Gastrocnemius medialis (tissue), 4 donors: ENCODE results near the gene GRIK5. TPM values are rescaled to one million over a fixed set of nuclear protein-coding genes. Genes with fewer than 3 reads are reported as not detected.

Source experiments
- ATAC-seq, 2 donors: fragments of 150-250 bp; one replicate each; pipeline ENCODE4 v1.9.1; 2016
- DNase-seq, 2 donors: peaks; one replicate each; pipeline ENCODE4 v3.0.0-alpha.2; 2019
- H3K27ac ChIP-seq, 4 donors: fragments of 200-600 bp; sonication (generic); 1 replicate in 1 of 4; 2 replicates in 3 of 4; pipeline ENCODE4 v1.5.1; 2016 to 2018; ENCODE audit warnings: mild to moderate bottlenecking in 2 of 4, moderate library complexity in 1 of 4
- H3K27me3 ChIP-seq, 3 donors: fragments of 200-600 bp; sonication (generic) in 2 of 3; 1 replicate in 1 of 3; 2 replicates in 2 of 3; pipeline versions ENCODE4 v1.5.1 to v1.6.0; 2016 to 2019; ENCODE audit warnings: mild to moderate bottlenecking in 1 of 3, moderate library complexity in 1 of 3
- H3K36me3 ChIP-seq, 2 donors: fragments of 200-600 bp; sonication (generic) in 1 of 2; one replicate each; pipeline ENCODE4 v1.5.1; 2017 to 2018
- H3K4me1 ChIP-seq, 2 donors: fragments of 200-600 bp; sonication (generic) in 1 of 2; one replicate each; pipeline ENCODE4 v1.5.1; 2016 to 2017; ENCODE audit warnings: mild to moderate bottlenecking in 2 of 2
- H3K4me3 ChIP-seq, 4 donors: fragments of 200-600 bp; sonication (generic) in 3 of 4; 1 replicate in 1 of 4; 2 replicates in 3 of 4; pipeline ENCODE4 v1.5.1; 2016 to 2019; ENCODE audit warnings: mild to moderate bottlenecking in 2 of 4
- H3K9me3 ChIP-seq, 3 donors: fragments of 200-600 bp; sonication (generic) in 2 of 3; 1 replicate in 1 of 3; 2 replicates in 2 of 3; pipeline ENCODE4 v1.5.1; 2016 to 2019
- CTCF ChIP-seq, 5 experiments: fragments of 450-650 bp in 3 of 5; fragments of 200-600 bp in 2 of 5; sonication (generic) in 2 of 5; IDR thresholded peaks in 4 of 5; conservative IDR thresholded peaks in 1 of 5; 1 replicate in 4 of 5; 2 replicates in 1 of 5; pipeline ENCODE4 v1.5.1; 2016 to 2019; ENCODE audit warnings: antibody characterized with exemption in 5 of 5, mild to moderate bottlenecking in 3 of 5, moderate library complexity in 3 of 5
- POLR2A ChIP-seq, 2 donors: fragments of 450-650 bp; IDR thresholded peaks; one replicate each; pipeline ENCODE4 v1.6.1; 2017; ENCODE audit warnings: antibody characterized with exemption in 2 of 2, mild to moderate bottlenecking in 2 of 2, moderate library complexity in 2 of 2
- in situ Hi-C, 4 donors: fragments of 200-750 bp; cut with MboI; loops; one replicate each; pipeline versions ENCODE4 v1.15.0 to v1.8.0; 2017; ENCODE audit warnings: low sequenced_read_pairs in 4 of 4
- intact Hi-C: fragments of 100-400 bp; cut with DNase I; formaldehyde crosslinking; loops from one replicate; pipeline ENCODE4 v1.15.1; 2023; ENCODE audit warnings: low total_unique reads
- total RNA-seq, 4 donors: library from RNA; depleted of rRNA; stranded (reverse); fragments of >200 nt; gene quantifications; one replicate each; pipeline versions ENCODE4 v1.1.0 to v1.2.3, GENCODE V29; 2016

The GRIK5 gene
- total RNA-seq, 4 donors from 2014 or later: 0.20 to 1.0 (median 0.62) TPM; not detected in 1

- ATAC-seq (no peak), DNase-seq (no peak)
- peaks cover 0 to 1% (median 0%) of the 10 kb centered on the region in 3 donors for H3K27me3 ChIP-seq
- in situ Hi-C loops: no loop called here
- no peaks in the 10 kb centered on the region for H3K4me1 ChIP-seq
- H3K36me3 ChIP-seq: no peaks in the 10 kb centered on the region
- H3K27ac ChIP-seq: no peak overlapping the region
- TF ChIP-seq POLR2A (IDR thresholded peaks at IDR 0.05) (no peak), CTCF (IDR thresholded peaks at IDR 0.05 in 4 of 5, conservative IDR thresholded peaks at IDR 0.05 in 1 of 5) (no peak)
- H3K4me3 ChIP-seq: no peak overlapping the region
- no peaks in the 10 kb centered on the region for H3K9me3 ChIP-seq
- intact Hi-C loops: no loop called here
Measured at GRCh38 chr19:42032431-42032830, 37.6 kb downstream of the GRIK5 start.

GRCh38 chr19:42030645-42031440, 39.2 kb downstream of the GRIK5 start:
- H3K27me3 ChIP-seq: peaks cover 0 to 6% (median 0%) of the 10 kb centered on the region in 3 donors
- H3K27ac ChIP-seq: no peak overlapping the region
- intact Hi-C loops: no loop called here
- H3K4me1 ChIP-seq: no peaks in the 10 kb centered on the region
- H3K36me3 ChIP-seq: no peaks in the 10 kb centered on the region
- in situ Hi-C loops: no loop called here
- TF ChIP-seq CTCF (IDR thresholded peaks at IDR 0.05 in 4 of 5, conservative IDR thresholded peaks at IDR 0.05 in 1 of 5) (no peak), POLR2A (IDR thresholded peaks at IDR 0.05) (no peak)
- no peaks in the 10 kb centered on the region for H3K9me3 ChIP-seq
- DNase-seq: no peak
- ATAC-seq: no peak
- H3K4me3 ChIP-seq: no peak overlapping the region

GRCh38 chr19:42028304-42029216, 41.4 kb downstream of the GRIK5 start:
- DNase-seq: no peak
- H3K4me3 ChIP-seq: no peak overlapping the region
- ATAC-seq: no peak
- H3K27me3 ChIP-seq: peaks cover 0 to 6% (median 0%) of the 10 kb centered on the region in 3 donors
- no peaks in the 10 kb centered on the region for H3K9me3 ChIP-seq
- H3K36me3 ChIP-seq: no peaks in the 10 kb centered on the region
- peaks cover 0 to 5% of the 10 kb centered on the region in 2 donors for H3K4me1 ChIP-seq
- H3K27ac ChIP-seq: no peak overlapping the region
- in situ Hi-C loops: no loop called here
- peak in 1 of 5 experiments; percentile 27 for TF ChIP-seq CTCF (IDR thresholded peaks at IDR 0.05 in 4 of 5, conservative IDR thresholded peaks at IDR 0.05 in 1 of 5)
- TF ChIP-seq POLR2A (IDR thresholded peaks at IDR 0.05): no peak
- intact Hi-C loops: no loop called here

GRCh38 chr19:42024622-42025111, 45.3 kb downstream of the GRIK5 start:
- ATAC-seq: peak in 1 of 2 donors; percentile 46
- no peak for DNase-seq
- H3K36me3 ChIP-seq: no peaks in the 10 kb centered on the region
- H3K27ac ChIP-seq: no peak overlapping the region
- peaks cover 0 to 6% (median 0%) of the 10 kb centered on the region in 3 donors for H3K27me3 ChIP-seq
- in situ Hi-C loops: no loop called here
- intact Hi-C loops: no loop called here
- H3K4me3 ChIP-seq: no peak overlapping the region
- peaks cover 0 to 5% of the 10 kb centered on the region in 2 donors for H3K4me1 ChIP-seq
- TF ChIP-seq POLR2A (IDR thresholded peaks at IDR 0.05): no peak
- no peaks in the 10 kb centered on the region for H3K9me3 ChIP-seq

GRCh38 chr19:42023943-42024260, 46.1 kb downstream of the GRIK5 start:
- no peak for ATAC-seq
- intact Hi-C loops (no loop called here), in situ Hi-C loops (no loop called here)
- H3K27ac ChIP-seq: no peak overlapping the region
- H3K27me3 ChIP-seq: peaks cover 0 to 6% (median 0%) of the 10 kb centered on the region in 3 donors
- no peak overlapping the region for H3K4me3 ChIP-seq
- DNase-seq: no peak
- H3K36me3 ChIP-seq: no peaks in the 10 kb centered on the region
- peaks cover 0 to 5% of the 10 kb centered on the region in 2 donors for H3K4me1 ChIP-seq
- no peaks in the 10 kb centered on the region for H3K9me3 ChIP-seq
- TF ChIP-seq CTCF (IDR thresholded peaks at IDR 0.05 in 4 of 5, conservative IDR thresholded peaks at IDR 0.05 in 1 of 5): no peak
- no peak for TF ChIP-seq POLR2A (IDR thresholded peaks at IDR 0.05)
